Gastrocnemius medialis (tissue), 4 donors: ENCODE results near the gene KAZN.

ENCODE experiments used
- POLR2A ChIP-seq, 2 donors: fragments of 450-650 bp; IDR thresholded peaks; one replicate each; pipeline ENCODE4 v1.6.1; 2017; ENCODE audit warnings: antibody characterized with exemption in 2 of 2, mild to moderate bottlenecking in 2 of 2, moderate library complexity in 2 of 2
- TF ChIP-seq, protein P1 (sequence below), 5 experiments: fragments of 450-650 bp in 3 of 5; fragments of 200-600 bp in 2 of 5; sonication (generic) in 2 of 5; IDR thresholded peaks in 4 of 5; conservative IDR thresholded peaks in 1 of 5; 1 replicate in 4 of 5; 2 replicates in 1 of 5; pipeline ENCODE4 v1.5.1; 2016 to 2019; ENCODE audit warnings: antibody characterized with exemption in 5 of 5, mild to moderate bottlenecking in 3 of 5, moderate library complexity in 3 of 5

- no peak for TF ChIP-seq POLR2A (IDR thresholded peaks at IDR 0.05)
- TF ChIP-seq, protein P1, sequence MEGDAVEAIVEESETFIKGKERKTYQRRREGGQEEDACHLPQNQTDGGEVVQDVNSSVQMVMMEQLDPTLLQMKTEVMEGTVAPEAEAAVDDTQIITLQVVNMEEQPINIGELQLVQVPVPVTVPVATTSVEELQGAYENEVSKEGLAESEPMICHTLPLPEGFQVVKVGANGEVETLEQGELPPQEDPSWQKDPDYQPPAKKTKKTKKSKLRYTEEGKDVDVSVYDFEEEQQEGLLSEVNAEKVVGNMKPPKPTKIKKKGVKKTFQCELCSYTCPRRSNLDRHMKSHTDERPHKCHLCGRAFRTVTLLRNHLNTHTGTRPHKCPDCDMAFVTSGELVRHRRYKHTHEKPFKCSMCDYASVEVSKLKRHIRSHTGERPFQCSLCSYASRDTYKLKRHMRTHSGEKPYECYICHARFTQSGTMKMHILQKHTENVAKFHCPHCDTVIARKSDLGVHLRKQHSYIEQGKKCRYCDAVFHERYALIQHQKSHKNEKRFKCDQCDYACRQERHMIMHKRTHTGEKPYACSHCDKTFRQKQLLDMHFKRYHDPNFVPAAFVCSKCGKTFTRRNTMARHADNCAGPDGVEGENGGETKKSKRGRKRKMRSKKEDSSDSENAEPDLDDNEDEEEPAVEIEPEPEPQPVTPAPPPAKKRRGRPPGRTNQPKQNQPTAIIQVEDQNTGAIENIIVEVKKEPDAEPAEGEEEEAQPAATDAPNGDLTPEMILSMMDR (IDR thresholded peaks at IDR 0.05 in 4 of 5, conservative IDR thresholded peaks at IDR 0.05 in 1 of 5), result no peak
These were observed 28.6 kb downstream of the KAZN start for GRCh38 chr1:14626869-14627607.
